HepG2 (cell line): ENCODE measurements around the gene NDUFB10. TPM values are rescaled to one million over a fixed set of nuclear protein-coding genes. Genes with fewer than 3 reads are reported as not detected.

Source experiments
- ATAC-seq: fragments of 200-7000 bp; cut with Tn5 transposase; 3 replicates; pipeline ENCODE4 v1.9.1; 2020; ENCODE audit warnings: mild to moderate bottlenecking, moderate library complexity
- BruUV-seq: library from RNA; stranded (reverse); fragments of 400-500 nt; replicated peaks from 2 replicates; lab custom pipeline; 2021; lab: Mats Ljungman, UMichigan
- CTCF ChIA-PET: fragments of 300-600 bp; formaldehyde crosslinking; extraction: SDS; loops from one replicate; lab custom pipeline; 2021; ENCODE audit warnings: low total read pairs, inconsistent platforms, low intra/inter-chr PET ratio; lab: Yijun Ruan, JAX
- POLR2A ChIA-PET: fragments of 350-600 bp; sonication (Branson Sonifier 250); formaldehyde crosslinking; loops from one replicate; lab custom pipeline; 2020; ENCODE audit warnings: antibody characterized with exemption, inconsistent platforms; lab: Yijun Ruan, JAX
- DNase-seq: peaks from one replicate; pipeline ENCODE4 v3.0.0-alpha.2; 2015; ENCODE audit warnings: low spot score
- FAIRE-seq: peaks from 3 replicates; lab custom pipeline; 2011; peaks lifted over from hg19 to GRCh38; lab: Jason Lieb, UNC
- H2AFZ ChIP-seq: one replicate; pipeline ENCODE4 v1.6.1; 2011; ENCODE audit warnings: low read length, inconsistent platforms
- H3K27ac ChIP-seq: fragments of 300-600 bp; 3 replicates; pipeline ENCODE4 v1.8.0; 2011; ENCODE audit warnings: mixed run types, mild to moderate bottlenecking, mixed read lengths, low read length, inconsistent platforms; ENCODE audit not compliant: insufficient read depth; ENCODE audit errors: extremely low read length
- H3K27me3 ChIP-seq, 2 experiments: fragments of 200-600 bp in 1 of 2; 2 replicates in 1 of 2; 3 replicates in 1 of 2; pipeline versions ENCODE4 v1.6.0 to v1.8.0; 2011; ENCODE audit warnings: low read length in 2 of 2, mild to moderate bottlenecking in 2 of 2, moderate library complexity in 2 of 2, inconsistent platforms in 1 of 2; ENCODE audit not compliant: insufficient read depth in 2 of 2, control insufficient read depth in 1 of 2
- H3K36me3 ChIP-seq, 2 experiments: fragments of 200-600 bp in 1 of 2; replicated peaks in 1 of 2; 2 replicates in 1 of 2; 3 replicates in 1 of 2; pipeline versions ENCODE4 v1.5.1 to v1.8.0; 2011; ENCODE audit warnings: low read length in 2 of 2, inconsistent platforms in 1 of 2; ENCODE audit not compliant: insufficient read depth in 2 of 2, control insufficient read depth in 1 of 2
- H3K4me1 ChIP-seq: 2 replicates; pipeline ENCODE4 v1.5.1; 2012; ENCODE audit warnings: low read length, inconsistent platforms; ENCODE audit not compliant: insufficient read depth
- H3K4me2 ChIP-seq: 2 replicates; pipeline ENCODE4 v1.6.0; 2011; ENCODE audit warnings: low read depth, low read length, inconsistent platforms
- H3K4me3 ChIP-seq, 3 experiments: fragments of 200-600 bp in 1 of 3; sonication (generic), shearing (Covaris generic) in 1 of 3; replicated peaks in 1 of 3; 2 replicates each; pipeline ENCODE4 v1.5.1; 2011 to 2016; ENCODE audit warnings: low read length in 3 of 3, inconsistent platforms in 2 of 3, low read depth in 2 of 3, mild to moderate bottlenecking in 2 of 3, control low read depth in 1 of 3, mixed read lengths in 1 of 3; ENCODE audit not compliant: insufficient read depth in 1 of 3
- H3K79me2 ChIP-seq: one replicate; pipeline ENCODE4 v1.6.1; 2011; ENCODE audit warnings: low read length, inconsistent platforms; ENCODE audit not compliant: insufficient read depth
- H3K9ac ChIP-seq: 2 replicates; pipeline ENCODE4 v1.6.0; 2011; ENCODE audit warnings: mild to moderate bottlenecking, low read depth, low read length, inconsistent platforms; ENCODE audit not compliant: insufficient read depth
- H3K9me3 ChIP-seq: 2 replicates; pipeline ENCODE4 v1.5.1; 2012; ENCODE audit warnings: mild to moderate bottlenecking, low read length
- H4K20me1 ChIP-seq: 2 replicates; pipeline ENCODE4 v1.6.0; 2011; ENCODE audit warnings: inconsistent platforms, mild to moderate bottlenecking, low read length, moderate library complexity; ENCODE audit not compliant: insufficient read depth
- FOXK1 ChIP-seq: sonication (generic); formaldehyde crosslinking; IDR thresholded peaks from 2 replicates; pipeline ENCODE4 v1.4.0; 2020; ENCODE audit warnings: low read depth, missing genetic modification reagents, borderline replicate concordance
- GPBP1L1 ChIP-seq: sonication (generic); formaldehyde crosslinking; IDR thresholded peaks from 2 replicates; pipeline ENCODE4 v1.5.0; 2020; ENCODE audit warnings: mild to moderate bottlenecking, missing genetic modification reagents
- KAT8 ChIP-seq: IDR thresholded peaks from 2 replicates; pipeline ENCODE4 v1.6.1; 2016; ENCODE audit warnings: missing genetic modification reagents, missing compliant biosample characterization
- KDM6A ChIP-seq: IDR thresholded peaks from 2 replicates; pipeline ENCODE4 v1.6.1; 2016; ENCODE audit warnings: low read depth
- MEIS1 ChIP-seq: sonication (generic); formaldehyde crosslinking; IDR thresholded peaks from 2 replicates; pipeline ENCODE4 v1.9.0; 2021; ENCODE audit warnings: mild to moderate bottlenecking, missing genetic modification reagents, moderate library complexity, borderline replicate concordance
- RFXAP ChIP-seq: sonication (generic); formaldehyde crosslinking; IDR thresholded peaks from 2 replicates; pipeline ENCODE4 v1.4.0; 2020; ENCODE audit warnings: missing genetic modification reagents, borderline replicate concordance
- SNAI1 ChIP-seq: sonication (generic); formaldehyde crosslinking; IDR thresholded peaks from 2 replicates; pipeline ENCODE4 v1.5.0; 2020; ENCODE audit warnings: mild to moderate bottlenecking, missing genetic modification reagents, borderline replicate concordance
- ZBTB42 ChIP-seq: sonication (generic); formaldehyde crosslinking; IDR thresholded peaks from 2 replicates; pipeline ENCODE4 v1.5.0; 2020; ENCODE audit warnings: mild to moderate bottlenecking, missing genetic modification reagents
- ZC3H4 ChIP-seq: sonication (generic); formaldehyde crosslinking; IDR thresholded peaks from 2 replicates; pipeline ENCODE4 v1.4.0; 2020; ENCODE audit warnings: missing genetic modification reagents, borderline replicate concordance
- ZKSCAN8 ChIP-seq: IDR thresholded peaks from 2 replicates; pipeline ENCODE4 v1.6.1; 2016; ENCODE audit warnings: borderline replicate concordance, missing genetic modification reagents, missing compliant biosample characterization
- ZNF331 ChIP-seq: sonication (generic); formaldehyde crosslinking; IDR thresholded peaks from 2 replicates; pipeline ENCODE4 v1.4.0; 2020; ENCODE audit warnings: missing genetic modification reagents
- WGBS: methylation state at CpG from one replicate; pipeline ENCODE4 v1.1.6; 2017; ENCODE audit warnings: low lambda C conversion rate; 5-methylcytosine and 5-hydroxymethylcytosine counted together
- in situ Hi-C: cut with HindIII; loops from 2 replicates; pipeline ENCODE4 v1.10.0; 2017; ENCODE audit warnings: low pct_unique_long_range_greater_than_20kb; ENCODE audit not compliant: extremely low pct_ligation_motif_present
- intact Hi-C: fragments of 100-400 bp; cut with micrococcal nuclease; formaldehyde crosslinking; loops from one replicate; pipeline ENCODE4 v1.10.0; 2022; ENCODE audit not compliant: unreplicated experiment
- polyA plus RNA-seq, 8 experiments: library from polyadenylated mRNA; depleted of rRNA in 3 of 8; stranded (reverse) in 7 of 8; unstranded in 1 of 8; fragments of >200 nt; fragmentation: Illumina TruSeq in 4 of 8; extraction: Trizol in 4 of 8; gene quantifications; 2 replicates each; pipeline versions ENCODE4 v1.2.1 to v1.2.3, GENCODE V29; 2011 to 2016; ENCODE audit warnings: low read depth in 4 of 8, missing spikeins in 1 of 8, mixed read lengths in 1 of 8; ENCODE audit not compliant: insufficient read depth in 1 of 8
- total RNA-seq, 5 experiments: library from RNA; depleted of rRNA; stranded (reverse); fragments of >200 nt; fragmentation: Illumina TruSeq; extraction: Trizol; gene quantifications; 2 replicates each; pipeline ENCODE4 v1.2.3, GENCODE V29; 2016; ENCODE audit warnings: low read depth in 1 of 5
- TF ChIP-seq, protein P1 (sequence below): sonication (generic); formaldehyde crosslinking; IDR thresholded peaks from 2 replicates; pipeline ENCODE4 v1.5.1; 2020; ENCODE audit warnings: mild to moderate bottlenecking, missing genetic modification reagents, moderate library complexity

Gene NDUFB10
- total and polyA plus RNA-seq, 2 of the 13 experiments (the other 11 are each of a cell fraction or from before 2014, with no cell fraction given): 68.6 to 157 TPM

DNA sequence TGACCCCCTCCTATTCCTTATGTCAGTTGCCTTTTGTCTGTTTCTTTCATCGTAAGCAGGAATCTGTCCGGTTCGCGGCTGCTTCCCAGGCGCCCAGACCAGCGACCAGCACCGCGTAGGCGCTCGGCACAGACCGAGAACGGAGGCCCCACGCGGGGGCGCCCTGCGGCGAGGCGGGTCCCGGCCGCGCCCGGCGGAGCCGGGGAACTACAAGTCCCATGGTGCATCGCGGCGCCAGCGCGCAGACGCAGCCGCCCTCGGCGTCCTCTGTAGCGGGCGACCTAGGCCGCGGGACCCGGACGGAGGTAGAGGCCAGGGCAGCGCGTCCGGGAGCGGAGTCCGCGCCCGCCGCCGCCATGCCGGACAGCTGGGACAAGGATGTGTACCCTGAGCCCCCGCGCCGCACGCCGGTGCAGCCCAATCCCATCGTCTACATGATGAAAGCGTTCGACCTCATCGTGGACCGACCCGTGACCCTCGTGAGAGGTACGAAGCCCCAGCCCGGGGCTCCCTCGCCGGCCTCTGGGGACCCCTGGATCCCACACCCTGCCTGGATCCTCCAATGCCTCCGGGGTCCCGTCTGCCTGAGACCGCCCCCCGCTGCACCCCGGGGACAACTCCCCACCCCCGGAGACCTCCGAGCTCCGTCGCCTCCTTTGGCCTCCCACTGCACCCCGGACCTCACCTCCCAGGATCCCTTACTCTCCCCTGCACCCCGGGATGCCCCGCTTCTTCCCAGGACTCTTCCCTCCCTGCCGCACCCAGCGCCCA is at the start of gene NDUFB10 (continued):
- TF ChIP-seq ZNF331: peak; percentile 69
- no peak for TF ChIP-seq ZBTB42 (CRISPR knock-in tag)
- peak; percentile 88 for TF ChIP-seq RFXAP (CRISPR knock-in tag)
- peak; percentile 31; the same call in 1 of the 2 replicates for TF ChIP-seq ZKSCAN8 (CRISPR knock-in tag)

GRCh38 chr16:1909561-1910231 is 49.6 kb upstream of the NDUFB10 start:
- Histone ChIP-seq H3K4me3 (no peak overlapping the region), H3K36me3 (no peaks in the 10 kb centered on the region), H3K9ac (no peak overlapping the region), H3K27me3 (peaks cover 24 to 68% of the 10 kb centered on the region in 2 experiments), H4K20me1 (no peaks in the 10 kb centered on the region), H3K27ac (no peak overlapping the region), H2AFZ (no peak overlapping the region), H3K4me1 (no peaks in the 10 kb centered on the region), H3K79me2 (no peaks in the 10 kb centered on the region), H3K4me2 (no peak overlapping the region), H3K9me3 (no peaks in the 10 kb centered on the region)
- FAIRE-seq (no peak), DNase-seq (no peak), ATAC-seq (no peak)
- no TSS peak for BruUV-seq
- ChIA-PET POLR2A (interaction anchor here (1.0 kb wide), 1 partner anchor 82 kb away, joined by 3 read pairs; the partner anchor contains the start of gene FAHD1), CTCF (no interaction called here)
- in situ Hi-C loops: no loop called here
- 45% methylated on average over 7 of the region's 18 CpGs for WGBS
- intact Hi-C loops: no loop called here
- TF ChIP-seq SNAI1 (CRISPR knock-in tag) (no peak), GPBP1L1 (CRISPR knock-in tag) (no peak), KAT8 (CRISPR knock-in tag) (no peak), MEIS1 (no peak), KDM6A (CRISPR knock-in tag) (no peak), ZC3H4 (CRISPR knock-in tag) (no peak), FOXK1 (CRISPR knock-in tag) (no peak)
- TF ChIP-seq, protein P1, sequence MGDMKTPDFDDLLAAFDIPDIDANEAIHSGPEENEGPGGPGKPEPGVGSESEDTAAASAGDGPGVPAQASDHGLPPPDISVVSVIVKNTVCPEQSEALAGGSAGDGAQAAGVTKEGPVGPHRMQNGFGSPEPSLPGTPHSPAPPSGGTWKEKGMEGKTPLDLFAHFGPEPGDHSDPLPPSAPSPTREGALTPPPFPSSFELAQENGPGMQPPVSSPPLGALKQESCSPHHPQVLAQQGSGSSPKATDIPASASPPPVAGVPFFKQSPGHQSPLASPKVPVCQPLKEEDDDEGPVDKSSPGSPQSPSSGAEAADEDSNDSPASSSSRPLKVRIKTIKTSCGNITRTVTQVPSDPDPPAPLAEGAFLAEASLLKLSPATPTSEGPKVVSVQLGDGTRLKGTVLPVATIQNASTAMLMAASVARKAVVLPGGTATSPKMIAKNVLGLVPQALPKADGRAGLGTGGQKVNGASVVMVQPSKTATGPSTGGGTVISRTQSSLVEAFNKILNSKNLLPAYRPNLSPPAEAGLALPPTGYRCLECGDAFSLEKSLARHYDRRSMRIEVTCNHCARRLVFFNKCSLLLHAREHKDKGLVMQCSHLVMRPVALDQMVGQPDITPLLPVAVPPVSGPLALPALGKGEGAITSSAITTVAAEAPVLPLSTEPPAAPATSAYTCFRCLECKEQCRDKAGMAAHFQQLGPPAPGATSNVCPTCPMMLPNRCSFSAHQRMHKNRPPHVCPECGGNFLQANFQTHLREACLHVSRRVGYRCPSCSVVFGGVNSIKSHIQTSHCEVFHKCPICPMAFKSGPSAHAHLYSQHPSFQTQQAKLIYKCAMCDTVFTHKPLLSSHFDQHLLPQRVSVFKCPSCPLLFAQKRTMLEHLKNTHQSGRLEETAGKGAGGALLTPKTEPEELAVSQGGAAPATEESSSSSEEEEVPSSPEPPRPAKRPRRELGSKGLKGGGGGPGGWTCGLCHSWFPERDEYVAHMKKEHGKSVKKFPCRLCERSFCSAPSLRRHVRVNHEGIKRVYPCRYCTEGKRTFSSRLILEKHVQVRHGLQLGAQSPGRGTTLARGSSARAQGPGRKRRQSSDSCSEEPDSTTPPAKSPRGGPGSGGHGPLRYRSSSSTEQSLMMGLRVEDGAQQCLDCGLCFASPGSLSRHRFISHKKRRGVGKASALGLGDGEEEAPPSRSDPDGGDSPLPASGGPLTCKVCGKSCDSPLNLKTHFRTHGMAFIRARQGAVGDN (CRISPR knock-in tag): peak; percentile 45; the same call in 1 of the 2 replicates
